K562 (cell line): ENCODE data around the gene TPCN1. TPM values are rescaled to one million over a fixed set of nuclear protein-coding genes. Genes with fewer than 3 reads are reported as not detected.

Experiments
- ATAC-seq: fragments of 200-7000 bp; cut with Tn5 transposase; 3 replicates; pipeline ENCODE4 v1.9.1; 2020; ENCODE audit warnings: moderate library complexity
- BruUV-seq: library from RNA; stranded (reverse); fragments of 400-500 nt; replicated peaks from 2 replicates; lab custom pipeline; 2021; lab: Mats Ljungman, UMichigan
- CTCF ChIA-PET: fragments of 300-600 bp; formaldehyde crosslinking; extraction: SDS; loops from one replicate; lab custom pipeline; 2021; ENCODE audit warnings: low intra/inter-chr PET ratio; lab: Yijun Ruan, JAX
- POLR2A ChIA-PET: fragments of 300-600, 350-650 bp; sonication (Branson Sonifier 250); formaldehyde crosslinking; extraction: SDS; loops from one replicate; lab custom pipeline; 2021; ENCODE audit warnings: antibody characterized with exemption, inconsistent platforms; lab: Yijun Ruan, JAX
- DNase-seq, 4 experiments: peaks; one replicate each; pipeline versions ENCODE4 v3.0.0 to v3.0.0-alpha.2; 2011 to 2018; ENCODE audit warnings: low spot score in 3 of 4, mixed read lengths in 3 of 4; ENCODE audit errors: extremely low read depth in 1 of 4
- FAIRE-seq: peaks from 2 replicates; lab custom pipeline; 2011; peaks lifted over from hg19 to GRCh38; lab: Jason Lieb, UNC
- H2AFZ ChIP-seq: 2 replicates; pipeline ENCODE4 v1.6.0; 2011; ENCODE audit warnings: low read depth, low read length, control low read depth, inconsistent platforms
- H3K27ac ChIP-seq: fragments of 200-600 bp; 3 replicates; pipeline ENCODE4 v1.8.0; 2011; ENCODE audit warnings: low read depth, mild to moderate bottlenecking, control low read depth, inconsistent platforms, low read length, moderate library complexity, mixed read lengths; ENCODE audit errors: extremely low read depth
- H3K27me3 ChIP-seq, 2 experiments: fragments of 300-600 bp in 1 of 2; 2 replicates in 1 of 2; 3 replicates in 1 of 2; pipeline versions ENCODE4 v1.6.0 to v1.8.0; 2011; ENCODE audit warnings: inconsistent platforms in 2 of 2, low read length in 2 of 2, mild to moderate bottlenecking in 1 of 2, mixed read lengths in 1 of 2, moderate library complexity in 1 of 2; ENCODE audit not compliant: control insufficient read depth in 2 of 2, insufficient read depth in 2 of 2
- H3K36me3 ChIP-seq: fragments of 300-600 bp; 3 replicates; pipeline ENCODE4 v1.8.0; 2011; ENCODE audit warnings: mild to moderate bottlenecking, low read length, inconsistent platforms; ENCODE audit not compliant: control insufficient read depth, insufficient read depth
- H3K4me1 ChIP-seq, 2 experiments: fragments of 200-600 bp in 1 of 2; replicated peaks in 1 of 2; 2 replicates in 1 of 2; 3 replicates in 1 of 2; pipeline versions ENCODE4 v1.5.1 to v1.8.0; 2011; ENCODE audit warnings: inconsistent platforms in 2 of 2, low read length in 2 of 2, mild to moderate bottlenecking in 1 of 2, mixed read lengths in 1 of 2, moderate library complexity in 1 of 2; ENCODE audit not compliant: control insufficient read depth in 2 of 2, insufficient read depth in 2 of 2
- H3K4me2 ChIP-seq: 2 replicates; pipeline ENCODE4 v1.6.1; 2011; ENCODE audit warnings: low read length, control low read depth, inconsistent platforms, mixed read lengths; ENCODE audit not compliant: insufficient read depth
- H3K4me3 ChIP-seq: fragments of 200-600 bp; sonication (generic), shearing (Covaris generic); 2 replicates; pipeline ENCODE4 v1.5.1; 2016; ENCODE audit warnings: control low read depth, inconsistent platforms
- H3K79me2 ChIP-seq: fragments of 200-600 bp; 3 replicates; pipeline ENCODE4 v1.8.0; 2011; ENCODE audit warnings: low read length, inconsistent platforms; ENCODE audit not compliant: control insufficient read depth, insufficient read depth
- H3K9ac ChIP-seq, 2 experiments: 2 replicates each; pipeline versions ENCODE4 v1.6.0 to v1.6.1; 2011; ENCODE audit warnings: low read depth in 2 of 2, low read length in 2 of 2, control low read depth in 1 of 2, inconsistent platforms in 1 of 2, mild to moderate bottlenecking in 1 of 2, mixed read lengths in 1 of 2; ENCODE audit not compliant: insufficient read depth in 1 of 2
- H3K9me1 ChIP-seq: one replicate; pipeline ENCODE4 v1.6.0; 2011; ENCODE audit warnings: inconsistent platforms, mild to moderate bottlenecking, low read length, moderate library complexity; ENCODE audit not compliant: control insufficient read depth, insufficient read depth
- H3K9me3 ChIP-seq: replicated peaks from 2 replicates; pipeline ENCODE4 v1.5.1; 2011; ENCODE audit warnings: low read depth, low read length, inconsistent platforms; ENCODE audit not compliant: control insufficient read depth, insufficient read depth
- H4K20me1 ChIP-seq: replicated peaks from 2 replicates; pipeline ENCODE4 v1.6.1; 2011; ENCODE audit warnings: low read length, inconsistent platforms, mixed read lengths; ENCODE audit not compliant: control insufficient read depth, insufficient read depth
- BRD4 ChIP-seq: fragments of 200-600 bp; sonication (generic); IDR thresholded peaks from 2 replicates; pipeline ENCODE4 v1.6.1; 2017; ENCODE audit warnings: inconsistent platforms
- EP300 ChIP-seq: IDR thresholded peaks from 2 replicates; pipeline ENCODE4 v1.6.1; 2012; ENCODE audit warnings: low read length, improper control_type of control experiment
- NFRKB ChIP-seq: fragments of 450-650 bp; IDR thresholded peaks from 2 replicates; pipeline ENCODE4 v1.6.1; 2016; ENCODE audit warnings: low read depth
- RAD51 ChIP-seq: fragments of 450-650 bp; IDR thresholded peaks from 2 replicates; pipeline ENCODE4 v1.7.1; 2016; ENCODE audit warnings: low read depth, mild to moderate bottlenecking, borderline replicate concordance
- ZBTB8A ChIP-seq: fragments of 450-650 bp; IDR thresholded peaks from 2 replicates; pipeline ENCODE4 v1.6.1; 2018; ENCODE audit warnings: mild to moderate bottlenecking, moderate library complexity; ENCODE audit not compliant: partially characterized antibody
- ZNF146 ChIP-seq: IDR thresholded peaks from one replicate; pipeline ENCODE4 v1.6.1; 2018; ENCODE audit warnings: missing compliant biosample characterization; ENCODE audit not compliant: unreplicated experiment
- ZNF76 ChIP-seq: fragments of 250-450 bp; sonication (Bioruptor Pico); IDR thresholded peaks from 2 replicates; pipeline ENCODE4 v1.4.0; 2020; ENCODE audit warnings: mild to moderate bottlenecking, moderate library complexity, borderline replicate concordance
- WGBS: fragments of 100-300 bp; shearing (Covaris generic); methylation state at CpG from one replicate; pipeline ENCODE4 v1.1.6; 2016; ENCODE audit warnings: low coverage, mixed read lengths; ENCODE audit not compliant: insufficient coverage; ENCODE audit errors: missing lambda C conversion rate; 5-methylcytosine and 5-hydroxymethylcytosine counted together
- in situ Hi-C: fragments of 300-500 bp; cut with MboI; formaldehyde crosslinking; loops from 4 replicates; pipeline ENCODE4 v1.15.0; 2018; ENCODE audit warnings: inconsistent platforms, mixed read lengths
- intact Hi-C: fragments of 100-400 bp; cut with micrococcal nuclease; formaldehyde crosslinking; loops from 2 replicates; pipeline ENCODE4 v1.14.2; 2022
- polyA plus RNA-seq, 8 experiments: library from polyadenylated mRNA; depleted of rRNA in 4 of 8; stranded (reverse) in 5 of 8; unstranded in 3 of 8; fragments of >200 nt; fragmentation: Nextera tagmentation in 2 of 8; fragmentation: Illumina TruSeq in 1 of 8; extraction: Ambion mirVana in 2 of 8; extraction: Trizol in 1 of 8; gene quantifications; 2 replicates each; pipeline versions ENCODE4 v1.2.1 to v1.2.3, GENCODE V29; 2011 to 2014; ENCODE audit warnings: inconsistent platforms in 1 of 8, missing spikeins in 1 of 8
- total RNA-seq, 7 experiments: library from RNA; depleted of rRNA in 6 of 7; stranded (reverse); fragments of >200 nt in 6 of 7; fragmentation: Illumina TruSeq in 2 of 7; extraction: Trizol in 2 of 7; gene quantifications; 2 replicates each; pipeline versions ENCODE4 v1.2.1 to v1.2.3, GENCODE V29; 2011 to 2021; ENCODE audit warnings: low replicate concordance in 1 of 7
- TF ChIP-seq, protein P1 (sequence below): fragments of 450-650 bp; IDR thresholded peaks from 2 replicates; pipeline ENCODE4 v1.6.1; 2017; ENCODE audit warnings: antibody characterized with exemption, mild to moderate bottlenecking
- TF ChIP-seq, protein P2 (sequence below): fragments of 450-650 bp; IDR thresholded peaks from 2 replicates; pipeline ENCODE4 v1.7.0; 2016; ENCODE audit warnings: borderline replicate concordance
- TF ChIP-seq, protein P3 (sequence below): fragments of 250-450 bp; sonication (Bioruptor Pico); IDR thresholded peaks from 2 replicates; pipeline ENCODE4 v1.4.0; 2020; ENCODE audit warnings: mild to moderate bottlenecking
- TF ChIP-seq, protein P4 (sequence below): fragments of 250-450 bp; sonication (Bioruptor Pico); IDR thresholded peaks from 2 replicates; pipeline ENCODE4 v1.6.1; 2021; ENCODE audit warnings: mild to moderate bottlenecking

The TPCN1 gene
- total and polyA plus RNA-seq, 9 of the 15 experiments (the other 6 are each of a cell fraction or from before 2014, with no cell fraction given): 0.80 to 23.8 (median 7.4) TPM

DNA sequence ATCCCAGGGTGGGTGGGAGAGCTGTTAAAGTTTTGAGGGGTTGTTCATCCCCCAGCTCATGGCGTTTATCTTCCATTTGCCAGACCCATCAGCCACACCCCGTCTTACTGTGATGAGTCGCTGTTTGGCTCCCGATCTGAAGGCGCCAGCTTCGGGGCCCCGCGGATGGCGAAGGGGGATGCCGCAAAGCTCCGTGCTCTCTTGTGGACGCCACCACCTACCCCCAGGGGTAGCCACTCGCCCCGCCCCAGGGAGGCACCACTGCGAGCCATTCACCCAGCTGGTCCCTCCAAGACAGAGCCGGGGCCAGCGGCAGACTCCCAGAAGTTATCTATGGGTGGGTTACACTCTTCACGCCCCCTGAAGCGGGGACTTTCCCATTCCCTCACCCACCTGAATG is 30.0 kb upstream of the TPCN1 start (continued):
- TF ChIP-seq RAD51: no peak
- peak; percentile 2; the same call in 1 of the 2 replicates for TF ChIP-seq EP300
- TF ChIP-seq, protein P1, sequence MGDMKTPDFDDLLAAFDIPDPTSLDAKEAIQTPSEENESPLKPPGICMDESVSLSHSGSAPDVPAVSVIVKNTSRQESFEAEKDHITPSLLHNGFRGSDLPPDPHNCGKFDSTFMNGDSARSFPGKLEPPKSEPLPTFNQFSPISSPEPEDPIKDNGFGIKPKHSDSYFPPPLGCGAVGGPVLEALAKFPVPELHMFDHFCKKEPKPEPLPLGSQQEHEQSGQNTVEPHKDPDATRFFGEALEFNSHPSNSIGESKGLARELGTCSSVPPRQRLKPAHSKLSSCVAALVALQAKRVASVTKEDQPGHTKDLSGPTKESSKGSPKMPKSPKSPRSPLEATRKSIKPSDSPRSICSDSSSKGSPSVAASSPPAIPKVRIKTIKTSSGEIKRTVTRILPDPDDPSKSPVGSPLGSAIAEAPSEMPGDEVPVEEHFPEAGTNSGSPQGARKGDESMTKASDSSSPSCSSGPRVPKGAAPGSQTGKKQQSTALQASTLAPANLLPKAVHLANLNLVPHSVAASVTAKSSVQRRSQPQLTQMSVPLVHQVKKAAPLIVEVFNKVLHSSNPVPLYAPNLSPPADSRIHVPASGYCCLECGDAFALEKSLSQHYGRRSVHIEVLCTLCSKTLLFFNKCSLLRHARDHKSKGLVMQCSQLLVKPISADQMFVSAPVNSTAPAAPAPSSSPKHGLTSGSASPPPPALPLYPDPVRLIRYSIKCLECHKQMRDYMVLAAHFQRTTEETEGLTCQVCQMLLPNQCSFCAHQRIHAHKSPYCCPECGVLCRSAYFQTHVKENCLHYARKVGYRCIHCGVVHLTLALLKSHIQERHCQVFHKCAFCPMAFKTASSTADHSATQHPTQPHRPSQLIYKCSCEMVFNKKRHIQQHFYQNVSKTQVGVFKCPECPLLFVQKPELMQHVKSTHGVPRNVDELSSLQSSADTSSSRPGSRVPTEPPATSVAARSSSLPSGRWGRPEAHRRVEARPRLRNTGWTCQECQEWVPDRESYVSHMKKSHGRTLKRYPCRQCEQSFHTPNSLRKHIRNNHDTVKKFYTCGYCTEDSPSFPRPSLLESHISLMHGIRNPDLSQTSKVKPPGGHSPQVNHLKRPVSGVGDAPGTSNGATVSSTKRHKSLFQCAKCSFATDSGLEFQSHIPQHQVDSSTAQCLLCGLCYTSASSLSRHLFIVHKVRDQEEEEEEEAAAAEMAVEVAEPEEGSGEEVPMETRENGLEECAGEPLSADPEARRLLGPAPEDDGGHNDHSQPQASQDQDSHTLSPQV: no peak

DNA sequence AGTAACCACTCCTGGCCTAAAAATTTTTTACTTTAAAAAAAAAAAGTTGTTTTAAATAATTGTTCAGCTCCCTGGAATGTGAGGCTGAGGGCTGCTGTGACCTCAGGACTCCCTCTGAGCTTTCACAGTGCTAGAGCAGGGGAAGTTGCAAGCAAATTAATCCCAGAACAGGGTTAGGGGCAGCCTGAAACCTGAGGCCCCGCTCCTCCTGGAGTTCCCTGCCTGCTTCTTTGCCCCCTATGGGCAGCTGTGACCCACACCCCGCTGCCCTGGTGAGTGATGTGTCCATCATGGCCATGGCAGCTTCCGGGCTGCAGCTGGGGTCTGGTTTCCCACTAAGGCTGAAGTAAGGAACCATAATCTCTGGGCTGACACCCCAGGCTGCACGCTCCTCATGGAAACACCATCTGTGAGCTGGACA is 26.3 kb upstream of the TPCN1 start:
- WGBS: 93% methylated on average over 4 of the region's 4 CpGs
- no peak overlapping the region for H3K4me3 ChIP-seq
- H3K9ac ChIP-seq: peak overlapping the region in 1 of 2 experiments; percentile 63; a peak in 1 of 4 replicates
- ATAC-seq: no peak
- H3K79me2 ChIP-seq: no peaks in the 10 kb centered on the region
- BruUV-seq: no TSS peak
- H4K20me1 ChIP-seq: peaks cover 4% of the 10 kb centered on the region; the same call in 1 of the 2 replicates
- H3K4me1 ChIP-seq: peaks cover 10 to 26% of the 10 kb centered on the region in 2 experiments
- H3K27me3 ChIP-seq: no peaks in the 10 kb centered on the region
- ChIA-PET CTCF (no interaction called here), POLR2A (interaction anchor here (1.7 kb wide), 1 partner anchor 26 kb away, joined by 5 read pairs; the partner anchor contains the start of gene TPCN1)
- FAIRE-seq: no peak
- no peak overlapping the region for H3K4me2 ChIP-seq
- no peaks in the 10 kb centered on the region for H3K9me1 ChIP-seq
- no peak overlapping the region for H3K27ac ChIP-seq
- DNase-seq: peak in 1 of 4 experiments; percentile 16
- no peak overlapping the region for H2AFZ ChIP-seq
- H3K9me3 ChIP-seq: no peaks in the 10 kb centered on the region
- peaks cover 24% of the 10 kb centered on the region; the same call in 1 of the 3 replicates for H3K36me3 ChIP-seq
- in situ Hi-C loops: loop anchor here (5.0 to 25.0 kb wide), 3 partner anchors 87 to 450 kb away; partner anchors contain the start of genes SDS and SDSL
- intact Hi-C loops: loop anchor here (5.0 kb wide), 2 partner anchors 42 to 92 kb away; no protein-coding TSS in a partner anchor
- TF ChIP-seq NFRKB: no peak
- no peak for TF ChIP-seq ZBTB8A
- TF ChIP-seq BRD4: no peak
- TF ChIP-seq, protein P2, sequence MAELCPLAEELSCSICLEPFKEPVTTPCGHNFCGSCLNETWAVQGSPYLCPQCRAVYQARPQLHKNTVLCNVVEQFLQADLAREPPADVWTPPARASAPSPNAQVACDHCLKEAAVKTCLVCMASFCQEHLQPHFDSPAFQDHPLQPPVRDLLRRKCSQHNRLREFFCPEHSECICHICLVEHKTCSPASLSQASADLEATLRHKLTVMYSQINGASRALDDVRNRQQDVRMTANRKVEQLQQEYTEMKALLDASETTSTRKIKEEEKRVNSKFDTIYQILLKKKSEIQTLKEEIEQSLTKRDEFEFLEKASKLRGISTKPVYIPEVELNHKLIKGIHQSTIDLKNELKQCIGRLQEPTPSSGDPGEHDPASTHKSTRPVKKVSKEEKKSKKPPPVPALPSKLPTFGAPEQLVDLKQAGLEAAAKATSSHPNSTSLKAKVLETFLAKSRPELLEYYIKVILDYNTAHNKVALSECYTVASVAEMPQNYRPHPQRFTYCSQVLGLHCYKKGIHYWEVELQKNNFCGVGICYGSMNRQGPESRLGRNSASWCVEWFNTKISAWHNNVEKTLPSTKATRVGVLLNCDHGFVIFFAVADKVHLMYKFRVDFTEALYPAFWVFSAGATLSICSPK: no peak
- TF ChIP-seq, protein P3, sequence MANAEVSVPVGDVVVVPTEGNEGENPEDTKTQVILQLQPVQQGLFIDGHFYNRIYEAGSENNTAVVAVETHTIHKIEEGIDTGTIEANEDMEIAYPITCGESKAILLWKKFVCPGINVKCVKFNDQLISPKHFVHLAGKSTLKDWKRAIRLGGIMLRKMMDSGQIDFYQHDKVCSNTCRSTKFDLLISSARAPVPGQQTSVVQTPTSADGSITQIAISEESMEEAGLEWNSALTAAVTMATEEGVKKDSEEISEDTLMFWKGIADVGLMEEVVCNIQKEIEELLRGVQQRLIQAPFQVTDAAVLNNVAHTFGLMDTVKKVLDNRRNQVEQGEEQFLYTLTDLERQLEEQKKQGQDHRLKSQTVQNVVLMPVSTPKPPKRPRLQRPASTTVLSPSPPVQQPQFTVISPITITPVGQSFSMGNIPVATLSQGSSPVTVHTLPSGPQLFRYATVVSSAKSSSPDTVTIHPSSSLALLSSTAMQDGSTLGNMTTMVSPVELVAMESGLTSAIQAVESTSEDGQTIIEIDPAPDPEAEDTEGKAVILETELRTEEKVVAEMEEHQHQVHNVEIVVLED (CRISPR knock-in tag): no peak
- no peak for TF ChIP-seq ZNF146
- TF ChIP-seq, protein P4, sequence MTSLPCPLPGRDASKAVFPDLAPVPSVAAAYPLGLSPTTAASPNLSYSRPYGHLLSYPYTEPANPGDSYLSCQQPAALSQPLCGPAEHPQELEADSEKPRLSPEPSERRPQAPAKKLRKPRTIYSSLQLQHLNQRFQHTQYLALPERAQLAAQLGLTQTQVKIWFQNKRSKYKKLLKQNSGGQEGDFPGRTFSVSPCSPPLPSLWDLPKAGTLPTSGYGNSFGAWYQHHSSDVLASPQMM (CRISPR knock-in tag): no peak
- no peak for TF ChIP-seq ZNF76 (CRISPR knock-in tag)
